OCI-LY3 (cell line): ENCODE results near the gene SHROOM4.

Experiments used
- H2AFZ ChIP-seq: fragments of 200-600, 300-600 bp; shearing (Covaris generic); 2 replicates; pipeline ENCODE4 v1.6.0; 2014; ENCODE audit warnings: antibody characterized with exemption, low read depth, low read length
- H3K27ac ChIP-seq: fragments of 200-600, 300-600 bp; sonication (generic); 2 replicates; pipeline ENCODE4 v1.5.1; 2014; ENCODE audit warnings: mild to moderate bottlenecking, low read length, moderate library complexity, mixed read lengths
- H3K27me3 ChIP-seq: fragments of 200-600, 300-600 bp; sonication (generic); 2 replicates; pipeline ENCODE4 v1.6.1; 2014; ENCODE audit warnings: low read depth, low read length, mixed read lengths
- H3K36me3 ChIP-seq: fragments of 200-600, 300-600 bp; sonication (generic); replicated peaks from 2 replicates; pipeline ENCODE3; 2014; ENCODE audit warnings: low read depth, low read length, mixed read lengths
- H3K4me1 ChIP-seq: fragments of 300-600, 200-600 bp; sonication (generic); 2 replicates; pipeline ENCODE4 v1.6.1; 2014; ENCODE audit warnings: low read length, mixed read lengths
- H3K4me2 ChIP-seq: fragments of 200-600, 300-600 bp; sonication (generic); 2 replicates; pipeline ENCODE4 v1.6.1; 2014; ENCODE audit warnings: low read length, mixed read lengths
- H3K4me3 ChIP-seq: fragments of 300-600, 200-600 bp; sonication (generic); 2 replicates; pipeline ENCODE4 v1.5.1; 2014; ENCODE audit warnings: antibody characterized with exemption, mild to moderate bottlenecking, low read length, moderate library complexity
- H3K79me2 ChIP-seq: fragments of 300-600, 200-600 bp; shearing (Covaris generic); 2 replicates; pipeline ENCODE4 v1.6.1; 2014; ENCODE audit warnings: mild to moderate bottlenecking, low read length, mixed read lengths
- H3K9ac ChIP-seq: fragments of 300-600, 200-600 bp; shearing (Covaris generic); 2 replicates; pipeline ENCODE4 v1.6.0; 2014; ENCODE audit warnings: mild to moderate bottlenecking, low read length, moderate library complexity
- H3K9me3 ChIP-seq: fragments of 200-600, 300-600 bp; shearing (Covaris generic); 2 replicates; pipeline ENCODE4 v1.6.1; 2014; ENCODE audit warnings: low read length, mixed read lengths; ENCODE audit not compliant: insufficient read depth
- H4K20me1 ChIP-seq: fragments of 200-600, 300-600 bp; sonication (generic); 2 replicates; pipeline ENCODE4 v1.6.1; 2016; ENCODE audit warnings: low read length, mixed read lengths; ENCODE audit not compliant: insufficient read depth
- CTCF ChIP-seq: fragments of 200-600, 300-600 bp; sonication (generic); IDR thresholded peaks from 2 replicates; pipeline ENCODE4 v1.5.1; 2014; ENCODE audit warnings: antibody characterized with exemption, low read length, low read depth
- EZH2phosphoT487 ChIP-seq: fragments of 200-600 bp; shearing (Covaris generic); IDR thresholded peaks from 2 replicates; pipeline ENCODE4 v1.6.1; 2018; ENCODE audit warnings: antibody characterized with exemption, mixed run types, low read depth

SHROOM4 gene

DNA sequence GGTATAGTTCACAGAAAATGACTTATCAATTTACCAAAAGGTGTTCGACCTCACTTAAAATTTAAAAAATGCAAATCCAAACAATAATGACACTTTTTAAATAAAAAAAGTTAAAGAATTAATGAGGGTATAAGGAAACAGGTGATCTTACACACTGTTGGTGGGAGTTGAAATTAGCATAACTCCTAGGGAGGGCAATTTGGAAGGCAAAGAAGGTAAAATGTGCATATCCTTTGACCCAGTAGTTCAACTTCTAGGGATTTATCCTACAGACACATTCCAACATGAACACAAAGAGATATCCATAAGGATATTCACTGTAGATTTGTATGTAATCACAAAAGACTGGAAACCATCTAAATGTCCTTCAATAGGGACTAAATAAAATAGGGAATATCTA, 199.5 kb downstream of the SHROOM4 start:
- H3K27ac ChIP-seq = no peak overlapping the region
- no peaks in the 10 kb centered on the region for H3K4me1 ChIP-seq
- H3K4me3 ChIP-seq = no peak overlapping the region
- H3K9me3 ChIP-seq = no peaks in the 10 kb centered on the region
- H3K9ac ChIP-seq = no peak overlapping the region
- H4K20me1 ChIP-seq = no peaks in the 10 kb centered on the region
- no peak for TF ChIP-seq CTCF
- TF ChIP-seq EZH2phosphoT487 = no peak
- no peaks in the 10 kb centered on the region for H3K27me3 ChIP-seq
- H2AFZ ChIP-seq = no peak overlapping the region
- H3K4me2 ChIP-seq = no peak overlapping the region
- no peaks in the 10 kb centered on the region for H3K36me3 ChIP-seq
- H3K79me2 ChIP-seq = no peaks in the 10 kb centered on the region

DNA sequence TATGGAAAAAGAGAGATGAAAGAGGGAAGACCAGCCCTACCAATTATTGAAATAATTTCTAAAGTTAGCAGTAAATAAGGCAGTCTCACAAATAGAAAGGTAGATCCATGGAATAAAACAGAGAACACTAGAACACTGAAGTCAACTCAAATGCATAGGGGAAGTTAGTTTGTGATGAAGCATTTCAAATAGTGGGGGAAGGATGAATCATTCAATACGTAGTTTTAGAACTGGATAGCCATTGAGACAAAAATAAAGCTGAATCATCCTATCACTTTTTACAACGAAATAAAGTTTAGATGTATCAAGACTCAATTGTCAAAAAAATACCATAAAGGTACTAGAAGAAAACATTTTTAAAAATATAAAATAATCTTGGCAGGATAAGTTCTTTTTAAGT, 200.1 kb downstream of the SHROOM4 start:
- Histone ChIP-seq H3K27ac (no peak overlapping the region), H3K27me3 (no peaks in the 10 kb centered on the region), H3K36me3 (no peaks in the 10 kb centered on the region), H4K20me1 (no peaks in the 10 kb centered on the region), H3K9me3 (no peaks in the 10 kb centered on the region), H2AFZ (no peak overlapping the region), H3K79me2 (no peaks in the 10 kb centered on the region), H3K4me2 (no peak overlapping the region), H3K9ac (no peak overlapping the region), H3K4me3 (no peak overlapping the region), H3K4me1 (no peaks in the 10 kb centered on the region)
- no peak for TF ChIP-seq CTCF
- no peak for TF ChIP-seq EZH2phosphoT487

GRCh38 chrX:50609796-50610195, 204.2 kb downstream of the SHROOM4 start:
- Histone ChIP-seq H2AFZ (no peak overlapping the region), H3K4me1 (no peaks in the 10 kb centered on the region), H3K36me3 (no peaks in the 10 kb centered on the region), H3K4me2 (no peak overlapping the region), H3K27me3 (no peaks in the 10 kb centered on the region), H3K9ac (no peak overlapping the region), H3K4me3 (no peak overlapping the region), H3K27ac (no peak overlapping the region), H3K79me2 (no peaks in the 10 kb centered on the region), H3K9me3 (no peaks in the 10 kb centered on the region), H4K20me1 (no peaks in the 10 kb centered on the region)
- no peak for TF ChIP-seq EZH2phosphoT487
- TF ChIP-seq CTCF = no peak

DNA sequence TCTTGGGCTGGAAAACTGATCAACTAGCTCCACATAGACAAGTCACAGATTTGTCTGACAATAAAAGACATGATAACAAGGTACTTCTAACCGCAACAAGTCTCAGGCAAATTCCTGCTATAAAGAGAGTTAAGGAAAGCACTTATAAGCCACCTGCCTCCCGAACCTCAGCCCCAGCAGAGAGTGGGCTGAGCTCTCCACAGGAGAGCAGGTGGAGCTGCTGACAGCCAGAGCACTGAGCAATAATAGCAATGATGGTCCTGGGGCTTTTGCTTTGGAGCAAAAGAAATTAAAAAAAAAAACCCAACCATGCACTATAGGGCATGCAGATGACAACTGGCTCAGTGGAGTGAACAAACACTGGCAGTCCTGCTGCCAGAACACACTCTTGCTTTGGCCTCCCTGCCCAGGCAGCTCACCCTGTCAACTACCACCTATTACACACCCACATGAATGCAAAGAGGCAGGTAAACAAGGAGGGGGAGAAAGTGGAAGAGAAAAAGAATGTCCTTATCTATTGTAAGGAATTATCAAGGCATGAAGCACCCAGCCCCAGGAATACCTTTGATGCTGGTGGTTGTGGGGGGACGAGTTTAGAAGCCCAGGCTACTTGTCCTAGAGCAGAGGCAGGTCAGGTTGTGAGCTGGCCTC, 207.6 kb downstream of the SHROOM4 start:
- H2AFZ ChIP-seq = no peak overlapping the region
- no peaks in the 10 kb centered on the region for H4K20me1 ChIP-seq
- no peak overlapping the region for H3K4me3 ChIP-seq
- no peaks in the 10 kb centered on the region for H3K9me3 ChIP-seq
- H3K36me3 ChIP-seq = no peaks in the 10 kb centered on the region
- H3K79me2 ChIP-seq = no peaks in the 10 kb centered on the region
- no peak overlapping the region for H3K4me2 ChIP-seq
- TF ChIP-seq EZH2phosphoT487 (no peak), CTCF (no peak)
- no peak overlapping the region for H3K9ac ChIP-seq
- H3K27me3 ChIP-seq = no peaks in the 10 kb centered on the region
- no peaks in the 10 kb centered on the region for H3K4me1 ChIP-seq
- no peak overlapping the region for H3K27ac ChIP-seq
